Ishikawa (cell line): Measurements from ENCODE around the gene PYCARD.

Experiments used
- CEBPB ChIP-seq: IDR thresholded peaks from 2 replicates; pipeline ENCODE4 v1.6.1; 2012
- CREB1 ChIP-seq: IDR thresholded peaks from 2 replicates; pipeline ENCODE4 v1.6.1; 2012; ENCODE audit warnings: low read depth
- EGR1 ChIP-seq: IDR thresholded peaks from 2 replicates; pipeline ENCODE4 v1.6.1; 2012
- EP300 ChIP-seq: IDR thresholded peaks from 2 replicates; pipeline ENCODE4 v1.6.1; 2012; ENCODE audit warnings: borderline replicate concordance
- FOXM1 ChIP-seq: IDR thresholded peaks from 2 replicates; pipeline ENCODE4 v1.6.1; 2012; ENCODE audit warnings: low read depth, borderline replicate concordance
- MAX ChIP-seq: IDR thresholded peaks from 2 replicates; pipeline ENCODE4 v1.6.1; 2012
- NFIC ChIP-seq: IDR thresholded peaks from 2 replicates; pipeline ENCODE4 v1.6.1; 2012
- RAD21 ChIP-seq: IDR thresholded peaks from 2 replicates; pipeline ENCODE4 v1.6.1; 2012; ENCODE audit warnings: low read depth
- TAF1 ChIP-seq: IDR thresholded peaks from 2 replicates; pipeline ENCODE4 v1.6.1; 2012; ENCODE audit warnings: low read depth, mild to moderate bottlenecking
- TCF12 ChIP-seq: IDR thresholded peaks from 2 replicates; pipeline ENCODE4 v1.6.1; 2012; ENCODE audit warnings: low read depth
- TEAD4 ChIP-seq: IDR thresholded peaks from 2 replicates; pipeline ENCODE4 v1.6.1; 2012
- USF1 ChIP-seq: IDR thresholded peaks from 2 replicates; pipeline ENCODE4 v1.6.1; 2012
- YY1 ChIP-seq: IDR thresholded peaks from 2 replicates; pipeline ENCODE4 v1.6.1; 2012; ENCODE audit warnings: low read depth
- ZBTB7A ChIP-seq: IDR thresholded peaks from 2 replicates; pipeline ENCODE4 v1.6.1; 2012; ENCODE audit warnings: low read depth
- TF ChIP-seq, protein P1 (sequence below): IDR thresholded peaks from 2 replicates; pipeline ENCODE4 v1.6.1; 2012; ENCODE audit warnings: low read depth, mild to moderate bottlenecking

Gene PYCARD

DNA sequence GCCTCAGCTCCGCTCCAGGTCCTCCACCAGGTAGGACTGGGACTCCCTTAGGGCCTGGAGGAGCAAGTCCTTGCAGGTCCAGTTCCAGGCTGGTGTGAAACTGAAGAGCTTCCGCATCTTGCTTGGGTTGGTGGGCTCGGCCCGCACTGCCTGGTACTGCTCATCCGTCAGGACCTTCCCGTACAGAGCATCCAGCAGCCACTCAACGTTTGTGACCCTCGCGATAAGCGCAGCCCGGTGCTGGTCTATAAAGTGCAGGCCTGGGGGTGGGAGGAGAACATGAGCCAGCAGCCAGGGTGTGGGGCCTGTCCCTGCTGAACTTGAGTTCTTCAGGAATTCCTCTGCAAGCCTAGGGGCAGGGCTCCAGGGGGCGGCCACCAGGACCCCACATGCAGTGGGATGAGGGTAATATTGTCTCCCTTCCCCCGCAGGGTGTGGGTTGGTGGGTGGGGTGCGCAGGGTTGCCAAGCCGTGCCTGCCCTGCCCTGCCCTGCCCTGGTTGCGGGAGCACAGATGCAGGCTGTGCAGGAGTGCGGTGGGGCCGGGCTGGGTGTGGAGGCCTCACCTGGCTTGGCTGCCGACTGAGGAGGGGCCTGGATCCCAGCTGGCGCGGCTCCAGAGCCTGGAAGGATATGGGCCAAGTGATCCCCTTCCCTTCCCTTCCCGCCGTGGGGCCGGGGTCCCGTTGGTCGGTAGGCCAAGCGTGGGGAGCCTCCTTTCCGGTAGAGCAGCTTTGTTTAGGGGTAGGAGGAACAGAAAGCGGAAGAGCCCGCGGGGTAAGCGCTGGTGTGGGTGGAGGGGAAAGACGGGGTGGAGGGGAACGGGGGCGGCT lies 762 bp downstream of the PYCARD start:
- TF ChIP-seq TAF1 (no peak), RAD21 (no peak), TCF12 (no peak), FOXM1 (no peak), TEAD4 (no peak), USF1 (no peak), MAX (no peak), NFIC (no peak), CREB1 (no peak), EGR1 (no peak), EP300 (no peak), CEBPB (no peak), ZBTB7A (no peak), YY1 (no peak)
- TF ChIP-seq, protein P1, sequence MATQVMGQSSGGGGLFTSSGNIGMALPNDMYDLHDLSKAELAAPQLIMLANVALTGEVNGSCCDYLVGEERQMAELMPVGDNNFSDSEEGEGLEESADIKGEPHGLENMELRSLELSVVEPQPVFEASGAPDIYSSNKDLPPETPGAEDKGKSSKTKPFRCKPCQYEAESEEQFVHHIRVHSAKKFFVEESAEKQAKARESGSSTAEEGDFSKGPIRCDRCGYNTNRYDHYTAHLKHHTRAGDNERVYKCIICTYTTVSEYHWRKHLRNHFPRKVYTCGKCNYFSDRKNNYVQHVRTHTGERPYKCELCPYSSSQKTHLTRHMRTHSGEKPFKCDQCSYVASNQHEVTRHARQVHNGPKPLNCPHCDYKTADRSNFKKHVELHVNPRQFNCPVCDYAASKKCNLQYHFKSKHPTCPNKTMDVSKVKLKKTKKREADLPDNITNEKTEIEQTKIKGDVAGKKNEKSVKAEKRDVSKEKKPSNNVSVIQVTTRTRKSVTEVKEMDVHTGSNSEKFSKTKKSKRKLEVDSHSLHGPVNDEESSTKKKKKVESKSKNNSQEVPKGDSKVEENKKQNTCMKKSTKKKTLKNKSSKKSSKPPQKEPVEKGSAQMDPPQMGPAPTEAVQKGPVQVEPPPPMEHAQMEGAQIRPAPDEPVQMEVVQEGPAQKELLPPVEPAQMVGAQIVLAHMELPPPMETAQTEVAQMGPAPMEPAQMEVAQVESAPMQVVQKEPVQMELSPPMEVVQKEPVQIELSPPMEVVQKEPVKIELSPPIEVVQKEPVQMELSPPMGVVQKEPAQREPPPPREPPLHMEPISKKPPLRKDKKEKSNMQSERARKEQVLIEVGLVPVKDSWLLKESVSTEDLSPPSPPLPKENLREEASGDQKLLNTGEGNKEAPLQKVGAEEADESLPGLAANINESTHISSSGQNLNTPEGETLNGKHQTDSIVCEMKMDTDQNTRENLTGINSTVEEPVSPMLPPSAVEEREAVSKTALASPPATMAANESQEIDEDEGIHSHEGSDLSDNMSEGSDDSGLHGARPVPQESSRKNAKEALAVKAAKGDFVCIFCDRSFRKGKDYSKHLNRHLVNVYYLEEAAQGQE, result no peak

GRCh38 chr16:31200821-31201568 lies 1.6 kb downstream of the PYCARD start:
- TF ChIP-seq NFIC, result no peak
- TF ChIP-seq, protein P1, result no peak
- no peak for TF ChIP-seq MAX
- TF ChIP-seq TEAD4, result no peak
- no peak for TF ChIP-seq ZBTB7A
- no peak for TF ChIP-seq RAD21
- TF ChIP-seq FOXM1, result no peak
- TF ChIP-seq EP300, result no peak
- TF ChIP-seq CREB1, result no peak
- TF ChIP-seq EGR1, result no peak
- no peak for TF ChIP-seq TCF12
- no peak for TF ChIP-seq USF1
- no peak for TF ChIP-seq YY1
- TF ChIP-seq CEBPB, result no peak
- no peak for TF ChIP-seq TAF1

GRCh38 chr16:31199430-31200041 lies 3.0 kb downstream of the PYCARD start:
- no peak for TF ChIP-seq ZBTB7A
- no peak for TF ChIP-seq EGR1
- TF ChIP-seq TEAD4, result no peak
- no peak for TF ChIP-seq USF1
- no peak for TF ChIP-seq CEBPB
- TF ChIP-seq RAD21, result no peak
- no peak for TF ChIP-seq FOXM1
- TF ChIP-seq TCF12, result no peak
- no peak for TF ChIP-seq CREB1
- TF ChIP-seq MAX, result no peak
- no peak for TF ChIP-seq TAF1
- TF ChIP-seq, protein P1, result no peak
- no peak for TF ChIP-seq YY1
- TF ChIP-seq NFIC, result no peak
- no peak for TF ChIP-seq EP300
